Thymus (tissue), 11 donors: ENCODE results near the gene CEP57L1. TPM values are rescaled to one million over a fixed set of nuclear protein-coding genes. Genes with fewer than 3 reads are reported as not detected.

ENCODE experiments used
- DNase-seq, 9 donors: peaks; one replicate each; pipeline ENCODE4 v3.0.0-alpha.2; 2013; ENCODE audit warnings: low spot score in 9 of 9, low read depth in 6 of 9, missing footprints in 1 of 9
- H3K27ac ChIP-seq, 2 donors: one replicate each; pipeline ENCODE4 v1.5.1; 2013; ENCODE audit warnings: control low read depth in 1 of 2, low read depth in 1 of 2, low read length in 1 of 2, mild to moderate bottlenecking in 1 of 2, moderate library complexity in 1 of 2
- H3K27me3 ChIP-seq, 2 donors: one replicate each; pipeline ENCODE4 v1.5.1; 2013; ENCODE audit warnings: low read length in 1 of 2; ENCODE audit not compliant: control insufficient read depth in 2 of 2, insufficient read depth in 1 of 2
- H3K36me3 ChIP-seq, 2 donors: one replicate each; pipeline ENCODE4 v1.5.1; 2013; ENCODE audit warnings: low read length in 1 of 2, mild to moderate bottlenecking in 1 of 2, moderate library complexity in 1 of 2; ENCODE audit not compliant: control insufficient read depth in 2 of 2, insufficient read depth in 2 of 2
- H3K4me1 ChIP-seq, 2 donors: one replicate each; pipeline ENCODE4 v1.5.1; 2013; ENCODE audit warnings: low read length in 2 of 2; ENCODE audit not compliant: control insufficient read depth in 2 of 2, insufficient read depth in 2 of 2
- H3K4me3 ChIP-seq, 2 donors: one replicate each; pipeline ENCODE4 v1.5.1; 2013; ENCODE audit warnings: low read length in 2 of 2, control low read depth in 1 of 2, mild to moderate bottlenecking in 1 of 2
- H3K9me3 ChIP-seq, 2 donors: one replicate each; pipeline ENCODE4 v1.5.1; 2013; ENCODE audit warnings: low read length in 1 of 2, mild to moderate bottlenecking in 1 of 2; ENCODE audit not compliant: control insufficient read depth in 2 of 2, insufficient read depth in 1 of 2
- WGBS: extraction: QIAGEN DNeasy Blood & Tissue Kit; methylation state at CpG from one replicate; pipeline ENCODE4 v1.1.7; 2013; 5-methylcytosine and 5-hydroxymethylcytosine counted together
- polyA plus RNA-seq: library from polyadenylated mRNA; stranded (reverse); fragments of 200-250 nt; gene quantifications from one replicate; pipeline ENCODE4 v1.2.3, GENCODE V29; 2013
- total RNA-seq: library from RNA; stranded (reverse); fragments of 120-200 nt; gene quantifications from one replicate; pipeline ENCODE4 v1.2.4, GENCODE V29; 2013
- donor health status: healthy.

CEP57L1 gene
- total and polyA plus RNA-seq, 2 donors: 9.9 to 22.2 TPM

GRCh38 chr6:109053336-109053735, 42.0 kb upstream of the CEP57L1 start:
- H3K27me3 ChIP-seq: no peaks in the 10 kb centered on the region
- no peaks in the 10 kb centered on the region for H3K36me3 ChIP-seq
- H3K27ac ChIP-seq: no peak overlapping the region
- DNase-seq: no peak
- H3K4me3 ChIP-seq: no peak overlapping the region
- no peaks in the 10 kb centered on the region for H3K9me3 ChIP-seq
- no peaks in the 10 kb centered on the region for H3K4me1 ChIP-seq
- 95% methylated on average over 2 of the region's 2 CpGs for WGBS

- H3K27me3 ChIP-seq: no peaks in the 10 kb centered on the region
- WGBS: 98% methylated on average over 1 of the region's 1 CpG
- DNase-seq: no peak
- H3K27ac ChIP-seq: no peak overlapping the region
- H3K36me3 ChIP-seq: no peaks in the 10 kb centered on the region
- H3K9me3 ChIP-seq: no peaks in the 10 kb centered on the region
- H3K4me3 ChIP-seq: no peak overlapping the region
- peaks cover 0 to 9% of the 10 kb centered on the region in 2 donors for H3K4me1 ChIP-seq
These were observed 39.5 kb upstream of the CEP57L1 start for GRCh38 chr6:109055771-109056235.

GRCh38 chr6:109056661-109057060, 38.6 kb upstream of the CEP57L1 start:
- no peak overlapping the region for H3K27ac ChIP-seq
- H3K4me3 ChIP-seq: no peak overlapping the region
- no peak for DNase-seq
- no peaks in the 10 kb centered on the region for H3K27me3 ChIP-seq
- H3K4me1 ChIP-seq: peaks cover 0 to 9% of the 10 kb centered on the region in 2 donors
- H3K9me3 ChIP-seq: no peaks in the 10 kb centered on the region
- no peaks in the 10 kb centered on the region for H3K36me3 ChIP-seq

- DNase-seq: no peak
- WGBS: 63% methylated on average over 2 of the region's 2 CpGs
- Histone ChIP-seq H3K36me3 (no peaks in the 10 kb centered on the region), H3K27ac (no peak overlapping the region), H3K4me3 (no peak overlapping the region), H3K9me3 (no peaks in the 10 kb centered on the region), H3K4me1 (peaks cover 0 to 9% of the 10 kb centered on the region in 2 donors), H3K27me3 (no peaks in the 10 kb centered on the region)
These were observed 36.7 kb upstream of the CEP57L1 start for GRCh38 chr6:109058620-109059019.

GRCh38 chr6:109059153-109059552, 36.2 kb upstream of the CEP57L1 start:
- no peak overlapping the region for H3K4me3 ChIP-seq
- no peaks in the 10 kb centered on the region for H3K27me3 ChIP-seq
- H3K36me3 ChIP-seq: no peaks in the 10 kb centered on the region
- H3K27ac ChIP-seq: peak overlapping the region; percentile 76 to 90
- peaks cover 0 to 9% of the 10 kb centered on the region in 2 donors for H3K4me1 ChIP-seq
- 87% methylated on average over 3 of the region's 3 CpGs for WGBS
- peak in 1 of 9 donors; percentile 12 for DNase-seq
- H3K9me3 ChIP-seq: no peaks in the 10 kb centered on the region

GRCh38 chr6:109059571-109060021, 35.7 kb upstream of the CEP57L1 start:
- H3K4me1 ChIP-seq: peaks cover 0 to 9% of the 10 kb centered on the region in 2 donors
- 43% methylated on average over 4 of the region's 4 CpGs for WGBS
- H3K36me3 ChIP-seq: no peaks in the 10 kb centered on the region
- peak overlapping the region; percentile 76 to 90 for H3K27ac ChIP-seq
- no peaks in the 10 kb centered on the region for H3K9me3 ChIP-seq
- H3K27me3 ChIP-seq: no peaks in the 10 kb centered on the region
- peak; percentile 23 to 82 (median 58) for DNase-seq
- H3K4me3 ChIP-seq: no peak overlapping the region

- WGBS: 97% methylated on average over 2 of the region's 2 CpGs
- Histone ChIP-seq H3K36me3 (no peaks in the 10 kb centered on the region), H3K27ac (peak overlapping the region in 1 of 2 donors; percentile 90), H3K4me3 (no peak overlapping the region), H3K4me1 (peaks cover 0 to 9% of the 10 kb centered on the region in 2 donors), H3K27me3 (no peaks in the 10 kb centered on the region), H3K9me3 (no peaks in the 10 kb centered on the region)
- DNase-seq: no peak
These were observed 34.7 kb upstream of the CEP57L1 start for GRCh38 chr6:109060571-109060970.

- no peak for DNase-seq
- no peaks in the 10 kb centered on the region for H3K27me3 ChIP-seq
- H3K9me3 ChIP-seq: no peaks in the 10 kb centered on the region
- H3K27ac ChIP-seq: no peak overlapping the region
- H3K4me3 ChIP-seq: no peak overlapping the region
- 98% methylated on average over 5 of the region's 5 CpGs for WGBS
- no peaks in the 10 kb centered on the region for H3K36me3 ChIP-seq
- peaks cover 0 to 9% of the 10 kb centered on the region in 2 donors for H3K4me1 ChIP-seq
These were observed 33.1 kb upstream of the CEP57L1 start for GRCh38 chr6:109062216-109062615.

GRCh38 chr6:109062767-109063352, 32.4 kb upstream of the CEP57L1 start:
- Histone ChIP-seq H3K9me3 (no peaks in the 10 kb centered on the region), H3K36me3 (no peaks in the 10 kb centered on the region), H3K4me1 (peaks cover 0 to 9% of the 10 kb centered on the region in 2 donors), H3K27me3 (no peaks in the 10 kb centered on the region), H3K27ac (no peak overlapping the region), H3K4me3 (no peak overlapping the region)
- WGBS: 89% methylated on average over 4 of the region's 4 CpGs
- DNase-seq: peak in 1 of 9 donors; percentile 13
